LNCaP clone FGC (cell line): Measurements from ENCODE around the gene HOXA4.

Experiments used
- DNase-seq: peaks from one replicate; pipeline ENCODE4 v3.0.0-alpha.2; 2011; ENCODE audit warnings: low read depth
- H3K4me3 ChIP-seq: 2 replicates; pipeline ENCODE4 v1.5.1; 2011; ENCODE audit warnings: mild to moderate bottlenecking, low read depth, low read length, control low read depth
- TF ChIP-seq, protein P1 (sequence below): IDR thresholded peaks from 2 replicates; pipeline ENCODE4 v1.5.1; 2012; ENCODE audit warnings: mild to moderate bottlenecking; ENCODE audit not compliant: control insufficient read depth, insufficient read depth; ENCODE audit errors: extremely low read depth

The HOXA4 gene

DNA sequence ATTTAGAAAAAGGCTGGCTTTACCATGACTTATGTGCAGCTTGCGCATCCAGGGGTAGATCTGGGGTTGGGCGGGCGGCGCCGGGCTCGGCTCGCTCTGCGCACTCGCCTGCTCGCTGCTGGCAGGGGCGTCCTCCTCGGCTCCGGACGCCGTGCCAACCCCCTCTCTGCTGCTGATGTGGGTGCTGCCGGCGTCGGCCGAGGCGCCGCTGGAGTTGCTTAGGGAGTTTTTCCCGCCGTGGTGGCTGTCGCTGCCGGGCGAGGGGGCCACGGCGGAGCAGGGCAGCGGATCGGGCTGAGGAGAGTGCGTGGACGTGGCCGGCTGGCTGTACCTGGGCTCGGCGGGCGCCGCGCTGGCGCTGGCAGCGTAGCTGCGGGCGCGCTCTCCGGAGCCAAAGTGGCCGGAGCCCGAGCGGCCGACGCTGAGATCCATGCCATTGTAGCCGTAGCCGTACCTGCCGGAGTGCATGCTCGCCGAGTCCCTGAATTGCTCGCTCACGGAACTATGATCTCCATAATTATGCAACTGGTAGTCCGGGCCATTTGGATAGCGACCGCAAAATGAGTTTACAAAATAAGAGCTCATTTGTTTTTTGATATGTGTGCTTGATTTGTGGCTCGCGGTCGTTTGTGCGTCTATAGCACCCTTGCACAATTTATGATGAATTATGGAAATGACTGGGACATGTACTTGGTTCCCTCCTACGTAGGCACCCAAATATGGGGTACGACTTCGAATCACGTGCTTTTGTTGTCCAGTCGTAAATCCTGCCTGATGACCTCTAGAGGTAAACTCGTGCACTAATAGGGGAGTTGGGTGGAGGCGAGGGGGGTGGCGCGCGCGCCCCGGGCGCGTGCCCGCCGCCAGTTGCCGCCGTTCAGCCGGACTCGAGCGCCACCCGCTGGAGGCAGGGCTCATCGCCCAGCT is 12.7 kb upstream of the HOXA4 start, which contains the start of gene HOXA5:
Gene HOXA5 (minus strand): TSS at position 659 of the 927 bp plus-strand sequence. CDS start 74 bp downstream, at position 585.
- no peak for DNase-seq
- TF ChIP-seq, protein P1, sequence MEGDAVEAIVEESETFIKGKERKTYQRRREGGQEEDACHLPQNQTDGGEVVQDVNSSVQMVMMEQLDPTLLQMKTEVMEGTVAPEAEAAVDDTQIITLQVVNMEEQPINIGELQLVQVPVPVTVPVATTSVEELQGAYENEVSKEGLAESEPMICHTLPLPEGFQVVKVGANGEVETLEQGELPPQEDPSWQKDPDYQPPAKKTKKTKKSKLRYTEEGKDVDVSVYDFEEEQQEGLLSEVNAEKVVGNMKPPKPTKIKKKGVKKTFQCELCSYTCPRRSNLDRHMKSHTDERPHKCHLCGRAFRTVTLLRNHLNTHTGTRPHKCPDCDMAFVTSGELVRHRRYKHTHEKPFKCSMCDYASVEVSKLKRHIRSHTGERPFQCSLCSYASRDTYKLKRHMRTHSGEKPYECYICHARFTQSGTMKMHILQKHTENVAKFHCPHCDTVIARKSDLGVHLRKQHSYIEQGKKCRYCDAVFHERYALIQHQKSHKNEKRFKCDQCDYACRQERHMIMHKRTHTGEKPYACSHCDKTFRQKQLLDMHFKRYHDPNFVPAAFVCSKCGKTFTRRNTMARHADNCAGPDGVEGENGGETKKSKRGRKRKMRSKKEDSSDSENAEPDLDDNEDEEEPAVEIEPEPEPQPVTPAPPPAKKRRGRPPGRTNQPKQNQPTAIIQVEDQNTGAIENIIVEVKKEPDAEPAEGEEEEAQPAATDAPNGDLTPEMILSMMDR = no peak
- H3K4me3 ChIP-seq = no peak within 1 kb of the TSS

DNA sequence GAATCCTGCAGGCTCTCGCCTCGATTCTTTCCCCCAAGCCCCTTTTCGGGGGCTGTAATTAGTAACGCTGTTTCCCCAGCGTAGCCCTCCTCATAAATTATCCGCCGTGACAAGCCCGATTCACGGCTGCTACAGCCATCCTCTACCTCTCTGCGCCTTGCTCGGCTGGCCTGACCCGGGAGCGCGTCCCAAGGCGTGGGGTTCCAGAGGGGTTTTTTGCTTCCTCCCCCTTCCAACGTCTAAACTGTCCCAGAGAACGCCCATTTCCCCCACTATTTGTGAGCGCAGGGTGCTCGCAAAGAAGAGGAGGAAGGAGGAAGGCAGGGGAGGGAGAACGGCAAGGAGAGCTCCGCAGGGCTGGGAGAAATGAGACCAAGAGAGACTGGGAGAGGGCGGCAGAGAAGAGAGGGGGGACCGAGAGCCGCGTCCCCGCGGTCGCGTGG is 12.0 kb upstream of the HOXA4 start:
- TF ChIP-seq, protein P1 = no peak
- no peak overlapping the region for H3K4me3 ChIP-seq
- no peak for DNase-seq

DNA sequence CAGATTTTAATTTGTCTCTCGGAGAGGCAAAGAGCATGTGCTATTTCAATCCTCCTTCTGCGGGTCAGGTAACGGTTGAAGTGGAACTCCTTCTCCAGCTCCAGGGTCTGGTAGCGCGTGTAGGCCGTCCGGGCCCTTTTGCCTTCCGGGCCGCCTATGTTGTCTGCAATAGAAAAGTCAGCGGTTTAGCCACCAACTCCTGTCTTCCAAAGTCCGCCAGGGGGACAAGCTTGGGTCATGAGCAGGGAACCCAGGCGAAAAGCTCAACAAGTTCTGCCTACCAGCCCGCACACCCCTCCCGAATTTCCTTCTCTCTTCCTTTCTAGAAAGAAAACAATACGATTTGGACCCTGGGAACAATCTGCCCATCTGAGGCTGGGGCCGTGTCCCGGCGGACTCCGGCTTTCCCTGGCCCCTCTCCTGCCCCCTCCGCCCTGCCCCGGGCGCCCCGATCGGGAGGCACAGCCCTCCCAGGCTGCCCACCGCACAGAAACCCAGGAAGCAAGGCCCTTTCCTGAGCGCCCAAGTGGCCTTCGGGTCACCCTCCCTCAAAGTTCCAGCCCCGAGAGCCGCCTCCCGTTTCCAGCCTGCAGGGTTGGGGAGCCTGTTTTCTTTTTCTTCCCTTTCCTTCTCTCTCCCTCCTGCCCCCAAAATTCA is 11.5 kb upstream of the HOXA4 start:
- TF ChIP-seq, protein P1 = no peak
- no peak overlapping the region for H3K4me3 ChIP-seq
- DNase-seq = no peak

DNA sequence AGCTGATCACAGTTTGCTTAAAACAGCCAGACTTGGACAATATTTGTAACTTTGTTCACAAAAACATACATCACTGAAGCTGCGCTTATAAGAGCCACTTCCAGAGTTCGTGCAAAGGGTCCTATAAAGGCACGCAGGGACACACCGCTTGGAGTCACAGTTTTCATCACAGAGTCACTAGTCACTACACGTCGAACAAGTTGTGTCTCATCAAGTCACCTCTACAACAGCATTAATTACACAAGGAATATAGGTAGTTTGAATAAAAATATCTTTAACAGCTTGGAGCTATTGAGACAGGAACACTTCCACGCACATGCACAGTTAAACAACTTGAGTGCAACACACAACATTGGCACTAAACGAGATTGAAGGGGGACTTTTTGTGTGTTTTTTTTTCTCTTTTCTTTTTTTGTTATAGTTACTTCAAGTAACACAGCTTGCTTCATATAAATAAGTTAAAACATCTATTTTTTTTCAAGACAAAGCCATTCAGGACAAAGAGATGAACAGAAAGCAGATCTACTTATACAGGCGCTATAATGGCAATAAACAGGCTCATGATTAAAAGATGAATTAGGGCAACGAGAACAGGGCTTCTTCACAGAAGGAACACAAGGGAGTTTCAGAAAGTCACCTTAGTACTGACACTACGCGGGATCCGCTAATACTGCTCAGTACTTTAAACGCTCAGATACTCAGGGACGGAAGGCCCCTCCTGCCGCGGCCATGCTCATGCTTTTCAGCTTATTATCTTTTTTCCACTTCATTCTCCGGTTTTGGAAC is 10.8 kb upstream of the HOXA4 start:
- TF ChIP-seq, protein P1 = no peak
- DNase-seq = no peak
- no peak overlapping the region for H3K4me3 ChIP-seq

DNA sequence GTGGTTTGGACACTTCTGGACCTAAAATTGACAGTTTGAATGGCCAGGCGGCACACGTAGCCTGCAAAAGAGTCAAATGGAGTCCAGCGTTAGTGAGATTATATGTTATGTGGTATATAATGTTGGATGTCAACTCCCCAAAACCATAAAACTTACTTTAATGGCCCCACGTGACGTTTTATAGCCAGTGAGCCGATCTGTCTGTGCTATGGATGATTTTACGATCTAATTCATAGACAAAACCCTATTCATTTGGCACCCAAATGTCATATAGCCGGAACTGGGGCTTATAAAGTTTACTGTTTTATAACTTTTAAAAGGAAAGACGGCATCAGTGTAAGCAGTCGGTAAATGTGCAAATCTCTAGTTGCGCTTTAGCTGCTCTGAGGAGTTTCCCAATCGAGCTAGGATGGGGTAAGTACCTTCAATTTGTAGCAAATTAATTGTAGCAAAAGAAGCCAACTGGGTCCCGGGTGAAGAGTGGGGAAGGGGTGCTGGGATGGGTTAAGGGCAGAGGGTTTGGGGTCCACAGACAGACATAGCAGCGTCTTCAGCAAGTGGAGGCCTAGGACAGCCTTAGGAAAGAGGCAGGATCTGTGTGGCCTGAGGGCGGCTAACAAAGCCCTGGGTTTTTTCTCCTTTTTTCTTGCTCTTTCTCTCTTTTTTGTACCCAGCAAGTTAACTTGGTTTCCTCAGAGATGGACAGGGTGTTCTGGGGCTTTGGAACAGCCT is 9.7 kb upstream of the HOXA4 start:
- TF ChIP-seq, protein P1 = no peak
- no peak overlapping the region for H3K4me3 ChIP-seq
- DNase-seq = peak; percentile 11

DNA sequence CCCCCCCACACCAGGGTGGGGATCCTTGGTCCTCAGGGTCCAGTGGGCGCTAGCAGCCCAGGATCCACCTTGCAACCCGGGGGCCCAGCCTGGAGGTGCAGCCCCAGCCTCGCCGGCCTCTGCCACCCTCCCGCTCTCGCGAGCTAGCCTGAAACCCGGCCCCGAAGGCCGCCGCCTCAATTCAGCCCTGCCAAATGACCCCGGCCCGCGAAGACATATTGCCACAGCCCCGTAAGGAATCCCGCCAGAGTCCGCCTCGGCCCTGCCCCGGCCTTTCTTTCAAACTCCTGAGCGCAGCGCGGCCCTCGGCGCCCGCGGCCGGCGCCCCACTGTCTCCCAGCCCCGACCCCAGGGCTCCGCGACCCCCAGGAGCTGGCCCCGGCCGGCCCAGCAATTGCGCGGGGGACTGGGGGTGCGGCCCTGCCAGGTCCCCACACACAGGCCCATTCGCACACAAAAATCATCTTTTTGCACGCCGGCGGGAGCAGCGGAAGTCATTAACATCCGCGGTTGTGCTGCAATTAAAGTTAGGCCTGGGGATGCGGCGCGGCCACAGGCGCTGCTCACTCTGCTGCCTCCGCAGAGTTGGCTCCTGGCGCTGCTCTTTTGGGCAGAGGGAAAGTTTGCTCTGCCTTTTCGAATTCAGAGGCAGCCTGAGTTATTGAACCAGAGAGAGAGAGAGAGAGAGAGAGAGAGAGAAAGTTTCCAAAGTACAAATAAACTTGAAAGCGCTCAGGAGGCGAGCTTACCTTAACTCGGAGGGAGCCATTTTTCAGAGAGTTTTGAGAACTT is 9.0 kb upstream of the HOXA4 start:
- TF ChIP-seq, protein P1 = no peak
- no peak for DNase-seq
- no peak overlapping the region for H3K4me3 ChIP-seq
